GM12864 (cell line): Measurements from ENCODE around the gene PSENEN.

Source experiments
- DNase-seq: peaks from one replicate; pipeline ENCODE4 v3.0.0-alpha.2; 2011; ENCODE audit warnings: low read depth
- H3K4me3 ChIP-seq: 2 replicates; pipeline ENCODE4 v1.5.1; 2011; ENCODE audit warnings: mild to moderate bottlenecking, low read depth, low read length, control low read depth
- TF ChIP-seq, protein P1 (sequence below): IDR thresholded peaks from 2 replicates; pipeline ENCODE4 v1.5.1; 2011; ENCODE audit warnings: low read depth, mild to moderate bottlenecking, moderate library complexity, low read length, control low read depth, inconsistent platforms; ENCODE audit errors: missing control alignments

PSENEN gene

DNA sequence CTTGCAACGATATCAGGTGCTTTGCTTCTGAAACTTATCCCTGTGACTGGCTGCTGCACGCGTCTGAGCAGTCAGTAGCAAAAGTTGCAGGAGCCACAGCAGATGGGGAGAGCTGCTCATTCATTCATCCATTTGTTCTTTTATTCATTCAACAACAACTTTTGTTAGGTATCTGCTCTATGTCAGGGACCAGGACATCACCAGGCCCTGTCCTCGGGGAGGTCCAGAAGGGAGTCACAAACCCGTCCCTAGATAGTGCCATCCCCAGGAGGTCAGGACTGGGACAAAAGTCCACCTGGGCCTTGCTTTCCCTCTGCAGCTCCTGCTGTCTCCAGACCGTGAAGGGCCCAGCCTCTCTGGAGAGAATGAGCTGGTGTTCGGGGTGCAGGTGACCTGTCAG is 32.5 kb downstream of the PSENEN start:
- DNase-seq: no peak
- H3K4me3 ChIP-seq: no peak overlapping the region
- TF ChIP-seq, protein P1, sequence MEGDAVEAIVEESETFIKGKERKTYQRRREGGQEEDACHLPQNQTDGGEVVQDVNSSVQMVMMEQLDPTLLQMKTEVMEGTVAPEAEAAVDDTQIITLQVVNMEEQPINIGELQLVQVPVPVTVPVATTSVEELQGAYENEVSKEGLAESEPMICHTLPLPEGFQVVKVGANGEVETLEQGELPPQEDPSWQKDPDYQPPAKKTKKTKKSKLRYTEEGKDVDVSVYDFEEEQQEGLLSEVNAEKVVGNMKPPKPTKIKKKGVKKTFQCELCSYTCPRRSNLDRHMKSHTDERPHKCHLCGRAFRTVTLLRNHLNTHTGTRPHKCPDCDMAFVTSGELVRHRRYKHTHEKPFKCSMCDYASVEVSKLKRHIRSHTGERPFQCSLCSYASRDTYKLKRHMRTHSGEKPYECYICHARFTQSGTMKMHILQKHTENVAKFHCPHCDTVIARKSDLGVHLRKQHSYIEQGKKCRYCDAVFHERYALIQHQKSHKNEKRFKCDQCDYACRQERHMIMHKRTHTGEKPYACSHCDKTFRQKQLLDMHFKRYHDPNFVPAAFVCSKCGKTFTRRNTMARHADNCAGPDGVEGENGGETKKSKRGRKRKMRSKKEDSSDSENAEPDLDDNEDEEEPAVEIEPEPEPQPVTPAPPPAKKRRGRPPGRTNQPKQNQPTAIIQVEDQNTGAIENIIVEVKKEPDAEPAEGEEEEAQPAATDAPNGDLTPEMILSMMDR: no peak

DNA sequence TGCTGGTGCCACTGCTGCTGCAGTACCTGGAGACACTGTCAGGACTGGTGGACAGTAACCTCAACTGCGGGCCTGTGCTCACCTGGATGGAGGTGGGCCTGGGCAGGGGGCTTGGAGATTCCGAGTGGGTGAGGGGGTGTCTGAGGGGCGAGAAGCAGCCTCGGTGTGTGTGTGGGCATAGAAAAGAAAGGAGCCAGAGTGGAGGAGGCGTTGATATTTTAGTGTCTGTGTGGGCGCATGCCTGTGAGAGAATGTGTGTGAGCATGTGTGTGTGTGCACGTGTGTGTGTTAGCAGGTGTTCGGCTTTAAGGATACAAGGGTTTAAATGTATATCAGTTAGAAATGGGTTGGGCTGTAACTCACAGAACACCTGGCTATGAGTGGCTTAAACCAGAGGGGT is 33.6 kb downstream of the PSENEN start:
- TF ChIP-seq, protein P1: no peak
- DNase-seq: no peak
- no peak overlapping the region for H3K4me3 ChIP-seq

DNA sequence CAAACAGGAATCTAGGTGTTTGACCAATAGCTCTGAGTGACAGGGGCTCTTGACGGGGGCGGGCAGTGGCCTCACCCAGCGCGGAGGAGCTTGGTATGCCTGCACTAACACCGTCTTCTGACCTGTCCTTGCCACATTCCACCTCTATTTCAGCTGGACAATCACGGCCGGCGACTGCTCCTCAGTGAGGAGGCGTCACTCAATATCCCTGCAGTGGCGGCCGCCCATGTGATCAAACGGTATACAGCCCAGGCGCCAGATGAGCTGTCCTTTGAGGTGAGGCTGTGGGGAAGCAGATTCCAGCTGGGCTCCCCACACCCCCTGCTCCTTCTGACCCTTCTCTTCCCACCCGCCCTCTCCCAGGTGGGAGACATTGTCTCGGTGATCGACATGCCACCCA is 34.6 kb downstream of the PSENEN start:
- TF ChIP-seq, protein P1: no peak
- H3K4me3 ChIP-seq: no peak overlapping the region
- no peak for DNase-seq

DNA sequence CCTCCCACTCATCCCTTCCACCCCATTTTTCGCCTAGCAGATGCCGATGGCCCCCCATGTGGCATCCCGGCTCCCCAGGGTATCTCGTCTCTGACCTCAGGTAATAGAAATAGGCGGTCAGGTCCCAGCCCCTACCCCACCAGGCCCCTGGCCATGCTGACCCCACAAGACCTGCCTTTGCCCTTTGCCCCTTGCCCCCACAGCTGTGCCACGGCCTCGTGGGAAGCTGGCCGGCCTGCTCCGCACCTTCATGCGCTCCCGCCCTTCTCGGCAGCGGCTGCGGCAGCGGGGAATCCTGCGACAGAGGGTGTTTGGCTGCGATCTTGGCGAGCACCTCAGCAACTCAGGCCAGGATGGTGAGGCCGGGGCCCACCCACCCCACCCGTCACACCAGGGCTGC is 35.3 kb downstream of the PSENEN start:
- no peak for DNase-seq
- TF ChIP-seq, protein P1: no peak
- H3K4me3 ChIP-seq: no peak overlapping the region

DNA sequence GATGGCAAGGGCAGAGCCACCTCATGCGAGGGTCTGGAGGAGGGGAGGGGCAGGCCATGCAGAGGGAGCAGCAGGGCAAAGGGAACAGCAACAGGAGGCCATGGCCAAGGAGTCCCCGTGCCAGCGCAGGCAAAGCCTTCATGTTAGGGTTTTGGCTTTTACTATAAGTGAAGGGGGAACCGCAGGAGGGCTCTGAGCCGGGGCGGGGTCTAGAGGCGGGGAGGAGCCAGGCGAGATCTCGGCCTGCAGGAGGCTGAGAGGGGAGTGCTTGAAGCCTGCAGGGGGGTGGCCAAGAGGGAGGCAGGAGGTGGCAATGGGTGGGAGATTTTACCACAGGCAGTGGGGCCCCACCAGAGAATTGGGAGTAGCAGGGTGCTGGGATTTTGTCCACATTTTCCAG is 36.2 kb downstream of the PSENEN start:
- TF ChIP-seq, protein P1: no peak
- DNase-seq: no peak
- H3K4me3 ChIP-seq: no peak overlapping the region

DNA sequence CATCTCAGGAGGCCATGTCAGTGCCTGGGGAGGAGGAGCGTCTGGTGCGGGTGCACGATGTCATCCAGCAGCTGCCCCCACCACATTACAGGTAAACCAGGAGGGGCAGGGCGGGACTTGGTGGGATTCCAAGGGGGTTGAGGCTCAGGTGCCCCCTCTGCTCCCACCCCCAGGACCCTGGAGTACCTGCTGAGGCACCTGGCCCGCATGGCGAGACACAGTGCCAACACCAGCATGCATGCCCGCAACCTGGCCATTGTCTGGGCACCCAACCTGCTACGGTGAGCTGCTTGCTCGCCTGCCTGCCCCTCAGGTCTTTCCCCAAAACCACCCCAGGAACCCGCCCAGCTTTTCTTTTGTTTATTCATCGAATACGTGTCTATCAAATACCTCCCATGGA is 37.1 kb downstream of the PSENEN start:
- DNase-seq: no peak
- TF ChIP-seq, protein P1: no peak
- no peak overlapping the region for H3K4me3 ChIP-seq
